GM21529 (cell line): ENCODE data around the gene NPAS1.

Source experiments
- ATAC-seq: cut with Tn5 transposase; IDR thresholded peaks from one replicate; pipeline ENCODE4 v1.9.1; 2021; ENCODE audit not compliant: unreplicated experiment

NPAS1 gene

GRCh38 chr19:47013041-47013517, 6.6 kb upstream of the NPAS1 start:
- ATAC-seq, result no peak

- no peak for ATAC-seq
Observed at GRCh38 chr19:47018923-47019322, 714 bp upstream of the NPAS1 start.

- no peak for ATAC-seq
Observed at GRCh38 chr19:47020132-47020805, 632 bp downstream of the NPAS1 start.

- ATAC-seq, result no peak
Observed at GRCh38 chr19:47020992-47021496, 1.4 kb downstream of the NPAS1 start.

- ATAC-seq, result no peak
Observed at GRCh38 chr19:47021536-47022139, 2.0 kb downstream of the NPAS1 start.

DNA sequence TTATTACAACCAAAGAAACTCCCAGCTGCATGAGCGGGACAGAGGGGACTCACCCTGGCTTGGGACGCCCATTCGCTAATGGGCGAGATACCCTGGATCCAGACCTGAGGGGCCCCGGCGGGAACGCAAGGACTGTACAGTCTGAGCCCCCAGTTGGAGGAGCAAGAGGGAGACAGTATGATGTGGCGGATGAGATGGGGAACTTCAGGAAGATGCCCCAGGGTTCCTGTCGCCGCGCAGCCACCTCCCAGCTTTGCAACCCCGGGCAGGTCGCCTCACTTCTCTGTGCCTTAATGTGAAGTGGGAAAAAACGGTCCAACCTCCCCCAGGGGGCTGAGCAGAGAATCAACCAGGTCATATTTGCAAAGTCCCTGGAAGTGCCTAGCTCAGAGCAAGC, 2.5 kb downstream of the NPAS1 start:
- ATAC-seq, result no peak

DNA sequence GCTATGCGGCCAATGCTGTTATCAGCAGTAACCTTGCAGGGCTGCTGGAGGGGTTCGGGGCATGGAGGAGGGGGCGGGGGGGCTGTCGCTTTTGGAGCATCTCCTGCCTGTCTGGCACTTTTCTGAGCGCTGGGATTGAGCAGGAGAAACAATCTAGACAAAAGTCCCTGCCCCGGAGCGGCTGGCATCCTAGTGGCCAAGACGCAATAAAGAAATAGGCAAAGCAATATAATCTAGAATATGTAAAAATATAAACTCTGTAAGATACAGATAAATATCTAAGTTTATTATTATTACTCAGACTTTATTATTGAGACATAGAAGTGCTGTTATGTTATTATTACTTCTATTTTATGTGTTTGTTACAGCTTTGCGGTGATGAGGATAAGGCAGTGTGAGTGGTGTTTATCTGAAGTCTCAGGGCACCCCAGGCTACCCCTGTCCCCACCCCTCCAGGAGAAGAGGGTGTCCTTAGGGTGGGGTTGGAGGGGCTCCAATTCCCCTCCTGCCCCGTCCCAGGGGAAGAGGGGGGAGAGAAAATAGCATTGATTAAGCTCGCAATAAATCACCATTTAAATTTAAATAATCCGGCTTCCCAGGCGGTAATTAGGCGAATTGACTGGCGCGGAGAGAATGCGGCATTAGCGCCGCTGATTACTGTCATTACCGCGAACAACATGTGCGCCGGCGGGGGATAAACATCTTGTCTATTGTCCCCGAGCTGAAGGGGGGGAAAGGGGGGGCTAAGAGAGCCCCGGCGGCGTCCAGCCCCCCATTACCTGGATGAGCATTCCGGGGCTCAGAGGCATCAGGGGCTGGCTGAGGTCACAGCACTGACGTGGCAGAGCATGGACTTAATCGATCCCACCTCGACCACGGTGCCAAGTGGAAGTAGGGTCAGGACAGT, 3.2 kb downstream of the NPAS1 start:
- ATAC-seq, result no peak

- ATAC-seq, result no peak
Observed at GRCh38 chr19:47023448-47023794, 3.8 kb downstream of the NPAS1 start.

GRCh38 chr19:47024502-47024901, 4.9 kb downstream of the NPAS1 start:
- no peak for ATAC-seq

DNA sequence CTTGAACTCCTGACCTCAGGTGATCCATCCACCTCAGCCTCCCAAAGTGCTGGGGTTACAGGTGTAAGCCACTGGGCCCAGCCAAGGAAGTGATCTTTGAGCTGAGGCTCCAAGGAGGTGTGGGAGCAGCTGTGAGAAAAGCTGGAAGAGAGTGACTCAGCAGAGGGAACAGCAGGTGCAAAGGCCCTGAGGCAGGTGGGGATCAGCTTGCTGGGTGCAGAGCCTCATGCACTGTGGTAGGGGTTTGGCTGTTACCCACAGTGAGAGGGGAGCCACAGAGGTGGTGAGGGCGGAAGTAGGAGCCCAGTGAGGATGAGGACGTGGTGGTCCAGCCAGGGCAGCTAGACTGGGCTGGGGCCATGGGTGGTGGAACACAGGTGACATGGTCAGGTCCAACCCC, 6.5 kb downstream of the NPAS1 start:
- no peak for ATAC-seq

DNA sequence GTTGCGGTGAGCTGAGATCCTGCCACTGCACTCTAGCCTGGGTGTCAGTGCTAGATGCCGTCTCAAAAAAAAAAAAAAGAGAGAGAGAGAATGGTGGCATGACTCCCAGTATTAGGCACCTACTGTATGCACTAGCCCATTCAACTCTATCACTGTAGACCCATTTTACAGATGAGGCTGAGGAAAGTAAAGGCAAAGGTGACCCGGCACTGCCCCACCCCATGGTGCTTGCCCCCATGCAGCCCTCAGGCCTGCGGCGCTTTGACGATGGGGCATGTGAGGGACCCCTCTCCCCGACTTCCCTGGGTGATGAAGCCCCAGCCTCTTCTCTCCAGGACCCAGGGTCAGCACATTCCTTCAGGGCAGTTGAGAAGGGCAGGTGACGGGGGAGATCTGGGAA, 7.3 kb downstream of the NPAS1 start:
- no peak for ATAC-seq

- ATAC-seq, result no peak
Observed at GRCh38 chr19:47027586-47028088, 8.0 kb downstream of the NPAS1 start.

- no peak for ATAC-seq
Observed at GRCh38 chr19:47028195-47028601, 8.6 kb downstream of the NPAS1 start.

DNA sequence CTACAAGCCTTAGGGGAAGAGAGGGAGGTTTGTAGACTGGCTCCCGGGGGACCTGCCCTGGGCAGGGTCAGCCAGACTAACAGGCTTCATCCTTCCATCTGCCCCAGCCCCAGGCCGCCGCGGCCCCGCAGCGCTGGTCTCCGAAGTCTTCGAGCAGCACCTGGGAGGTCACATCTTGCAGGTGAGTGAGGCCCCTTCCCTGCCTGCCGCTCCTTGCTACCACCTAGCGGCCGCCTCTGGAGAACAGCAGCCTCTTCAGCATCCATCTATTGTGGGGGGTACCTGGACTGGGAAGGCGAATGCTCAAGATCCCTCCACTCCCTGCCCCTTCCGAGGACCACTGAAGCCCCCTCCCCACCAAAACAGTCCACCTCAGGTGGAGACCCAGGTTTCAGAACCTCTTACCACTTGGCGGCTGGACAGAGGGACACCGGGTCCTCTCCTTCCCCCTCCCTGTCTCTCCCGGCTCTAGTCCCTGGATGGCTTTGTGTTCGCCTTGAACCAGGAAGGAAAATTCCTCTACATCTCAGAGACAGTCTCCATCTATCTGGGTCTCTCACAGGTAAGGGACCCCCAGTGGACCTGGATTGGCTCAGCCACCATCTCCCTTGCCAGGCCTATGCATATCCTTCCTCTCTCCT, 12.7 kb downstream of the NPAS1 start:
- ATAC-seq, result no peak

GRCh38 chr19:47035127-47036096, 15.8 kb downstream of the NPAS1 start:
- ATAC-seq, result peak; percentile 80

DNA sequence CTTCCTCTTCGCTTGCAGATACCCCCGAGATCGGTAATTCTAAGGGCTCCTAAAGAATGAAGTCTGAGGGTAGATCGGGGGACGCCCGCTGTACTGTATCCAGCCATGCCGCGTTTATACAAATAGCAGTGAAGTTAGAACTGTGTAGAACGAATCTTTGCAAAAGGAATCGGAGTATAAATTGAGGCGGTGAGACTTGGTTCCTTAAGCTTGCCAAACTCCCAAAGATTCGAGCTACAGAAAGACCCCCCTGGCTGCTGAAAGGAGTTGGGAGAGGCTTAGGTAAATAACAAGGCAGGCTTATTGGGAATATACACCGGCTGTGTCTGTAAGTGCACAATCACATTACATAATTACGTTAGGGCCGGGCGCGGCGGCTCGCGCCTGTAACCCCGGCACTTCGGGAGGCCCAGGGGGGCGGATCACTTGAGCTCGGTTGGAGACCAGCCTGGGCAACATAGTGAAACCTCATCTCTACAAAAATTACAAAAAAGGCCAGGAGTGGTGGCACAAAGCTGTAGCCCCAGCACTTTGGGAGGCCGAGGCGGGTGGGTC, 16.5 kb downstream of the NPAS1 start:
- peak; percentile 22 for ATAC-seq

- ATAC-seq, result no peak
Observed at GRCh38 chr19:47037766-47038165, 18.1 kb downstream of the NPAS1 start.

DNA sequence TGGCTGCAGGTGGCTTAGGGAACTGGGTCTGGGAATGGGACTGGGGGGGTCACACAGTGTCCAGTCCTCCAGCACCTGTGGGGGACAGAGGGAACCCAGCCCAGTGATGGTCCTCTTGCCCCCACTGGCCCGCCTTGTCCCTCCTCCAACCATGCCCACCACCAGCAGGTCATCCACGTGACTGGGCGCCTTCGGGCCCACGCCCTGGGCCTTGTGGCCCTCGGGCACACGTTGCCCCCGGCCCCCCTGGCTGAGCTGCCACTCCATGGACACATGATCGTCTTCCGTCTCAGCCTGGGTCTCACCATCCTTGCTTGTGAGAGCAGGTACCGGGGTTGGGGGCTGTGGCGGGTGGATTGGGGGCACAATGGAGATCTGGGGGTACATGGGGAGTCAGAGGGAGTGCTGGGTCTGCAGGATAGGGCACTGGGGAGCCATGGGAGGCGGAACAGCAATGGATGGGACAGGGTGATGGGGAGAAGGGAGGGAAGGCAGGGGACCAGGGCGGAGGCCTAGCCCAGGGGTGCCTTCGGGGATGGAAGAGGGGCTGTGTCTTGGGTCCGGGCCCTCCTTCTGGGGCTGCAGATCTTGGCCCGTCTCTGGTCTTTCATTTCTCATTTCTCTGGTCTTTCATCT, 19.7 kb downstream of the NPAS1 start:
- no peak for ATAC-seq

GRCh38 chr19:47040869-47041268, 21.2 kb downstream of the NPAS1 start:
- no peak for ATAC-seq
